Central memory CD4-positive, alpha-beta T cell (primary cell): ENCODE measurements around the gene CUZD1.

Source experiments
- DNase-seq: peaks from one replicate; pipeline ENCODE4 v3.0.0; 2022

CUZD1 gene

GRCh38 chr10:122814493-122814892 lies 31.2 kb downstream of the CUZD1 start:
- no peak for DNase-seq

GRCh38 chr10:122812751-122813150 lies 32.9 kb downstream of the CUZD1 start:
- DNase-seq: no peak

- DNase-seq: no peak
Measured at GRCh38 chr10:122802282-122802681, 43.4 kb downstream of the CUZD1 start.

- no peak for DNase-seq
Measured at GRCh38 chr10:122798704-122799231, 46.9 kb downstream of the CUZD1 start.

- DNase-seq: no peak
Measured at GRCh38 chr10:122796796-122797195, 48.9 kb downstream of the CUZD1 start.

GRCh38 chr10:122795924-122796323 lies 49.7 kb downstream of the CUZD1 start:
- DNase-seq: no peak

- no peak for DNase-seq
Measured at GRCh38 chr10:122786269-122786668, 59.4 kb downstream of the CUZD1 start.

- DNase-seq: no peak
Measured at GRCh38 chr10:122782911-122783310, 62.7 kb downstream of the CUZD1 start.
